ENCODE measurements around the gene PSKH1.

The PSKH1 gene

DNA sequence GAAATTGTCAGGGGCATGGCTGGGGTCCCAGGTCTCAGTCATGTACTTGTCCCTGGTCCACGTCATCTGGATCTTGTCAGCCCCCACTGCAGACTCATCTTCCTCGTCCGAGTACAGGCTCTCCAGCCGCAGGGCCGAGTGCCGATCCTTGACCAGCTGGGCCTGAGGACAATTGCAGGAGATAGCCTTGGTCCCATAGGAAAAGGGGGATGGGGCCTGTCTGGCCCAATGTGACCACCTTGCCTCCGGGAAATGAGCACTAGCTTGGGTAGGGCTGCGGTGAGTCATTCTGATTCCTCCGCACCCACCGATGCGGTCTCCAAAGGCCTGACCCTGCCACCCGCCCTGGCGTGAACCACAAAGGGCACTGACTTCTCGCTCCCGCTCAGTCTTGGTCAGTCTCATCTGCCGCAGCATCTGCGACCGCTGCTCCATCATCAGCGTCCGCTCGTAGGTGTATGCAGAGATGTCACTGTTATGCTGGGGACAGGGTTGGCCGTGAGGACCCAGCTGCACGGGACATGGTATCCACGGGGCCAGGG lies 52.4 kb downstream of the PSKH1 start:
- H3K4me3 ChIP-seq (ENCODE audit: low read depth, low read length) = no peak overlapping the region
- no peak for TF ChIP-seq CTCF (conservative IDR thresholded peaks at IDR 0.05; ENCODE audit: low read depth, low read length)
- no peak for DNase-seq (ENCODE audit: low read depth)

DNA sequence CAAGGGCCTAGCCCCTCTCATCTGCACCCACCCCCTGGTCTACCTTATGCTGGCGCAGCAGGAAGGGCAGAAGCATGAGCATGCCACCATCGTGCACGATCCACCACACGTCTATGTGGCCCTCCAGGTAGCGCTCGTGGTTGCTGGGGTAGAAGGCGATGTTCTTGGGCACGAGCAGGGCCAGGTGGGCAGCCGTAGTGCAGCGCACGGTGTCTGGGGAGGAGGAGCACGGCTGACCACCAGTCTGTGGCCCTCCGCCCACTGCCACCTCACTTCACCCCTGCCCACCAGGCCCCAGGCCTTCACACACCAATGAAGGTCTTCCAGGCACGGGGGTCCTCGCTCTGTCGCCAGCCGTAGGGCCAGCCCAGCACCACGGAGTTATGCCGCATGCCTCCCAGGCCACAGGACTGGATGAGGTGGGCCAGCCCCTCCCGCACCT lies 53.1 kb downstream of the PSKH1 start:
- H3K4me3 ChIP-seq (ENCODE audit: low read depth, low read length) = no peak overlapping the region
- no peak for TF ChIP-seq CTCF (conservative IDR thresholded peaks at IDR 0.05; ENCODE audit: low read depth, low read length)
- DNase-seq (ENCODE audit: low read depth) = no peak

DNA sequence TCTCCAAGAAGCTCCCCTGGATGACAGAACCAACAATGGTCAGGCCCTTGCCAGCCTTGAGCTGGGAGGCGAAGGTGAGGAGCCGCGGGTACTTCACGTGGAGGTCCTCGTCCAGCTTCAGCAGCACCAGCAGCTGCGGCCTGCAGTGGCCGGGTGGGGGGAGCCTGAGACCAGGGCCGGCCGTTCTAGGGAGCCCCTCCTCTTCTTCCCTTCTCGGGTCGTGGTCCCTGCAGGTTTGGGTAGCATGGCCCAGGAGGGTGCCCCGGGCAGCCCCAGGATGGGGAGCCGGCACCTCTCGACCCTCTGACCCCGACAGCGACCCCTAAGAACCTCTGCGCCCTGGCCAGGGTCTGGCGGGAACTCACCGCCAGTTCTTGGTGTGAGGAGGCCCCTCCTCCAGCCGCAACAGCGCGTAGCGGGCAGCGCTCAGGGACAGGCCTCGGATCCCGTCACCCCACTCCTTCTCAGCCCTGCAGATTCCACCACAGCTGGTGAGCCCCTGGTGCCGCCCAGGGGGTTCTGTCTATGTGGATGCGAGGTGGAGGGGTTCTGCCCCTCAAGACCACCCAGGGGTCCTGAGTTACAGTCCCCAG lies 54.0 kb downstream of the PSKH1 start:
- no peak overlapping the region for H3K4me3 ChIP-seq (ENCODE audit: low read depth, low read length)
- DNase-seq (ENCODE audit: low read depth) = no peak
- no peak for TF ChIP-seq CTCF (conservative IDR thresholded peaks at IDR 0.05; ENCODE audit: low read depth, low read length)

- no peak for TF ChIP-seq CTCF (conservative IDR thresholded peaks at IDR 0.05; ENCODE audit: low read depth, low read length)
- DNase-seq (ENCODE audit: low read depth) = no peak
- H3K4me3 ChIP-seq (ENCODE audit: low read depth, low read length) = no peak overlapping the region
Measured at GRCh38 chr16:67948015-67948414, 55.0 kb downstream of the PSKH1 start.

GRCh38 chr16:67949645-67950044 lies 56.6 kb downstream of the PSKH1 start:
- no peak overlapping the region for H3K4me3 ChIP-seq (ENCODE audit: low read depth, low read length)
- no peak for DNase-seq (ENCODE audit: low read depth)
- TF ChIP-seq CTCF (conservative IDR thresholded peaks at IDR 0.05; ENCODE audit: low read depth, low read length) = no peak

- no peak for DNase-seq (ENCODE audit: low read depth)
- H3K4me3 ChIP-seq (ENCODE audit: low read depth, low read length) = no peak overlapping the region
- TF ChIP-seq CTCF (conservative IDR thresholded peaks at IDR 0.05; ENCODE audit: low read depth, low read length) = no peak
Measured at GRCh38 chr16:67950335-67950843, 57.3 kb downstream of the PSKH1 start.

- no peak for DNase-seq (ENCODE audit: low read depth)
- H3K4me3 ChIP-seq (ENCODE audit: low read depth, low read length) = no peak overlapping the region
- no peak for TF ChIP-seq CTCF (conservative IDR thresholded peaks at IDR 0.05; ENCODE audit: low read depth, low read length)
Measured at GRCh38 chr16:67951485-67951884, 58.4 kb downstream of the PSKH1 start.
